HUES64 (cell line): ENCODE results near the gene KCNH1.

Experiments used
- H3K27ac ChIP-seq: 2 replicates; pipeline ENCODE4 v1.7.0; 2013; ENCODE audit warnings: low read depth, low read length, inconsistent platforms
- H3K27me3 ChIP-seq: 2 replicates; pipeline ENCODE4 v1.6.1; 2013; ENCODE audit warnings: mild to moderate bottlenecking, low read length; ENCODE audit not compliant: insufficient read depth
- H3K36me3 ChIP-seq: 2 replicates; pipeline ENCODE4 v1.6.1; 2013; ENCODE audit warnings: mild to moderate bottlenecking, low read length; ENCODE audit not compliant: insufficient read depth
- H3K4me1 ChIP-seq: 2 replicates; pipeline ENCODE4 v1.6.1; 2013; ENCODE audit warnings: mild to moderate bottlenecking, low read length, moderate library complexity; ENCODE audit not compliant: insufficient read depth
- H3K4me3 ChIP-seq: 2 replicates; pipeline ENCODE4 v1.5.1; 2013; ENCODE audit warnings: mild to moderate bottlenecking, low read length, moderate library complexity
- H3K9ac ChIP-seq: 2 replicates; pipeline ENCODE4 v1.6.1; 2013; ENCODE audit warnings: mild to moderate bottlenecking, low read depth, low read length
- H3K9me3 ChIP-seq: 2 replicates; pipeline ENCODE4 v1.6.1; 2013; ENCODE audit warnings: low read depth, low read length; ENCODE audit not compliant: insufficient read depth
- WGBS: fragments of 150-250, 120-280 bp; methylation state at CpG from one replicate; pipeline ENCODE4 v1.1.7; 2013; ENCODE audit warnings: missing lambda C conversion rate; 5-methylcytosine and 5-hydroxymethylcytosine counted together

KCNH1 gene

GRCh38 chr1:210707300-210708240, 426.4 kb downstream of the KCNH1 start:
- no peak overlapping the region for H3K9ac ChIP-seq
- H3K27ac ChIP-seq, result no peak overlapping the region
- no peaks in the 10 kb centered on the region for H3K9me3 ChIP-seq
- no peaks in the 10 kb centered on the region for H3K27me3 ChIP-seq
- H3K36me3 ChIP-seq, result no peaks in the 10 kb centered on the region
- no peak overlapping the region for H3K4me3 ChIP-seq
- peaks cover 4% of the 10 kb centered on the region; the same call in 1 of the 2 replicates for H3K4me1 ChIP-seq
- WGBS, result 82% methylated on average over 7 of the region's 7 CpGs

- H3K4me3 ChIP-seq, result no peak overlapping the region
- no peak overlapping the region for H3K9ac ChIP-seq
- WGBS, result 93% methylated on average over 3 of the region's 3 CpGs
- no peak overlapping the region for H3K27ac ChIP-seq
- no peaks in the 10 kb centered on the region for H3K36me3 ChIP-seq
- H3K4me1 ChIP-seq, result peaks cover 4% of the 10 kb centered on the region; the same call in 1 of the 2 replicates
- no peaks in the 10 kb centered on the region for H3K9me3 ChIP-seq
- H3K27me3 ChIP-seq, result no peaks in the 10 kb centered on the region
Measured at GRCh38 chr1:210706246-210706645, 427.7 kb downstream of the KCNH1 start.

- 82% methylated on average over 3 of the region's 3 CpGs for WGBS
Measured at GRCh38 chr1:210705086-210705485, 428.9 kb downstream of the KCNH1 start.

GRCh38 chr1:210703593-210703992, 430.4 kb downstream of the KCNH1 start:
- Histone ChIP-seq H3K27me3 (no peaks in the 10 kb centered on the region), H3K9ac (no peak overlapping the region), H3K4me3 (no peak overlapping the region), H3K9me3 (no peaks in the 10 kb centered on the region), H3K4me1 (peaks cover 4% of the 10 kb centered on the region; the same call in 1 of the 2 replicates), H3K36me3 (no peaks in the 10 kb centered on the region), H3K27ac (no peak overlapping the region)
- WGBS, result 95% methylated on average over 2 of the region's 2 CpGs

More at GRCh38 chr1:210705086-210705485, 428.9 kb downstream of the KCNH1 start:
- Histone ChIP-seq H3K27me3 (no peaks in the 10 kb centered on the region), H3K4me1 (peaks cover 4% of the 10 kb centered on the region; the same call in 1 of the 2 replicates), H3K4me3 (no peak overlapping the region), H3K36me3 (no peaks in the 10 kb centered on the region), H3K27ac (no peak overlapping the region), H3K9me3 (no peaks in the 10 kb centered on the region), H3K9ac (no peak overlapping the region)

- Histone ChIP-seq H3K27ac (no peak overlapping the region), H3K36me3 (no peaks in the 10 kb centered on the region), H3K9me3 (no peaks in the 10 kb centered on the region), H3K4me3 (no peak overlapping the region), H3K27me3 (no peaks in the 10 kb centered on the region), H3K4me1 (peaks cover under 1% of the 10 kb centered on the region; the same call in 1 of the 2 replicates), H3K9ac (no peak overlapping the region)
- 79% methylated on average over 2 of the region's 2 CpGs for WGBS
Measured at GRCh38 chr1:210702506-210702905, 431.4 kb downstream of the KCNH1 start.

GRCh38 chr1:210700511-210700910, 433.4 kb downstream of the KCNH1 start:
- H3K36me3 ChIP-seq, result no peaks in the 10 kb centered on the region
- H3K4me3 ChIP-seq, result no peak overlapping the region
- no peak overlapping the region for H3K27ac ChIP-seq
- no peaks in the 10 kb centered on the region for H3K4me1 ChIP-seq
- H3K9ac ChIP-seq, result no peak overlapping the region
- 100% methylated on average over 2 of the region's 2 CpGs for WGBS
- H3K27me3 ChIP-seq, result no peaks in the 10 kb centered on the region
- no peaks in the 10 kb centered on the region for H3K9me3 ChIP-seq

- no peaks in the 10 kb centered on the region for H3K27me3 ChIP-seq
- no peak overlapping the region for H3K4me3 ChIP-seq
- no peak overlapping the region for H3K27ac ChIP-seq
- no peaks in the 10 kb centered on the region for H3K9me3 ChIP-seq
- no peaks in the 10 kb centered on the region for H3K36me3 ChIP-seq
- 82% methylated on average over 1 of the region's 1 CpG for WGBS
- no peaks in the 10 kb centered on the region for H3K4me1 ChIP-seq
- H3K9ac ChIP-seq, result no peak overlapping the region
Measured at GRCh38 chr1:210700083-210700482, 433.9 kb downstream of the KCNH1 start.

- Histone ChIP-seq H3K36me3 (no peaks in the 10 kb centered on the region), H3K27me3 (no peaks in the 10 kb centered on the region), H3K27ac (no peak overlapping the region), H3K4me3 (no peak overlapping the region), H3K4me1 (no peaks in the 10 kb centered on the region), H3K9me3 (no peaks in the 10 kb centered on the region), H3K9ac (no peak overlapping the region)
- 96% methylated on average over 5 of the region's 5 CpGs for WGBS
Measured at GRCh38 chr1:210698661-210699060, 435.3 kb downstream of the KCNH1 start.

- WGBS, result 57% methylated on average over 3 of the region's 3 CpGs
Measured at GRCh38 chr1:210697185-210697584, 436.8 kb downstream of the KCNH1 start.

GRCh38 chr1:210696709-210697108, 437.2 kb downstream of the KCNH1 start:
- WGBS, result 94% methylated on average over 1 of the region's 1 CpG
- Histone ChIP-seq H3K4me3 (no peak overlapping the region), H3K4me1 (no peaks in the 10 kb centered on the region), H3K27me3 (no peaks in the 10 kb centered on the region), H3K9me3 (no peaks in the 10 kb centered on the region), H3K9ac (no peak overlapping the region), H3K27ac (no peak overlapping the region), H3K36me3 (no peaks in the 10 kb centered on the region)

More at GRCh38 chr1:210697185-210697584, 436.8 kb downstream of the KCNH1 start:
- Histone ChIP-seq H3K27me3 (no peaks in the 10 kb centered on the region), H3K4me3 (no peak overlapping the region), H3K9me3 (no peaks in the 10 kb centered on the region), H3K4me1 (no peaks in the 10 kb centered on the region), H3K9ac (no peak overlapping the region), H3K27ac (no peak overlapping the region), H3K36me3 (no peaks in the 10 kb centered on the region)

GRCh38 chr1:210695026-210695425, 438.9 kb downstream of the KCNH1 start:
- Histone ChIP-seq H3K4me3 (no peak overlapping the region), H3K27ac (no peak overlapping the region), H3K27me3 (no peaks in the 10 kb centered on the region), H3K9ac (no peak overlapping the region), H3K36me3 (no peaks in the 10 kb centered on the region), H3K9me3 (no peaks in the 10 kb centered on the region), H3K4me1 (no peaks in the 10 kb centered on the region)
- WGBS, result 92% methylated on average over 1 of the region's 1 CpG
